K562 (cell line): ENCODE measurements around the gene RUVBL2. TPM values are rescaled to one million over a fixed set of nuclear protein-coding genes. Genes with fewer than 3 reads are reported as not detected.
A peak's percentile ranks its signal among the peaks of the same experiment; 100 is the strongest.

Experiments used
- BRF1 ChIP-seq: IDR thresholded peaks from 3 replicates; pipeline ENCODE4 v1.6.1; 2011; ENCODE audit warnings: borderline replicate concordance, mild to moderate bottlenecking; ENCODE audit not compliant: insufficient read length; ENCODE audit errors: extremely low read depth
- DMBX1 ChIP-seq: fragments of 250-450 bp; sonication (Bioruptor Pico); IDR thresholded peaks from 2 replicates; pipeline ENCODE4 v1.8.0; 2022; ENCODE audit warnings: inconsistent platforms, mild to moderate bottlenecking, moderate library complexity, borderline replicate concordance
- ELF2 ChIP-seq: fragments of 250-450 bp; sonication (Bioruptor Pico); IDR thresholded peaks from 2 replicates; pipeline ENCODE4 v1.5.0; 2021; ENCODE audit warnings: mild to moderate bottlenecking
- FOXP4 ChIP-seq: sonication (generic); formaldehyde crosslinking; IDR thresholded peaks from 2 replicates; pipeline ENCODE4 v1.8.0; 2022; ENCODE audit warnings: mild to moderate bottlenecking, missing genetic modification reagents, borderline replicate concordance
- FUS ChIP-seq: fragments of 200-400 bp; formaldehyde crosslinking; optimal IDR thresholded peaks from 2 replicates; pipeline ENCODE3; 2017; ENCODE audit warnings: low read depth, low read length
- NCOA6 ChIP-seq: fragments of 450-650 bp; IDR thresholded peaks from 2 replicates; pipeline ENCODE4 v1.6.1; 2017; ENCODE audit warnings: mild to moderate bottlenecking
- PHB2 ChIP-seq: fragments of 450-650 bp; IDR thresholded peaks from 2 replicates; pipeline ENCODE4 v1.6.1; 2017; ENCODE audit warnings: low read depth
- PREB ChIP-seq: sonication (generic); formaldehyde crosslinking; IDR thresholded peaks from 2 replicates; pipeline ENCODE4 v1.8.1; 2023; ENCODE audit warnings: mild to moderate bottlenecking, missing genetic modification reagents
- RFX7 ChIP-seq: fragments of 250-450 bp; sonication (Bioruptor Pico); IDR thresholded peaks from 2 replicates; pipeline ENCODE4 v1.5.1; 2021; ENCODE audit warnings: mild to moderate bottlenecking
- SLC30A9 ChIP-seq: fragments of 250-450 bp; sonication (Bioruptor Pico); IDR thresholded peaks from 2 replicates; pipeline ENCODE4 v1.8.0; 2022; ENCODE audit warnings: mild to moderate bottlenecking, moderate library complexity
- STAT5B ChIP-seq: fragments of 250-450 bp; sonication (Bioruptor Pico); IDR thresholded peaks from 2 replicates; pipeline ENCODE4 v1.8.0; 2021; ENCODE audit warnings: mild to moderate bottlenecking, inconsistent platforms
- TBP ChIP-seq: optimal IDR thresholded peaks from 2 replicates; pipeline ENCODE3; 2011; ENCODE audit warnings: low read depth, low read length, improper control_type of control experiment
- ZBED1 ChIP-seq: IDR thresholded peaks from 2 replicates; pipeline ENCODE4 v1.6.1; 2014
- ZBTB43 ChIP-seq: sonication (generic); formaldehyde crosslinking; IDR thresholded peaks from 2 replicates; pipeline ENCODE4 v1.8.0; 2023; ENCODE audit warnings: mild to moderate bottlenecking, missing genetic modification reagents
- ZNF133 ChIP-seq: fragments of 250-450 bp; sonication (Bioruptor Pico); IDR thresholded peaks from 2 replicates; pipeline ENCODE4 v1.4.0; 2020; ENCODE audit warnings: mild to moderate bottlenecking
- ZNF3 ChIP-seq: fragments of 250-450 bp; sonication (Bioruptor Pico); IDR thresholded peaks from 2 replicates; pipeline ENCODE4 v1.5.0; 2021; ENCODE audit warnings: mild to moderate bottlenecking, moderate library complexity
- polyA plus RNA-seq, 8 experiments: library from polyadenylated mRNA; depleted of rRNA in 4 of 8; stranded (reverse) in 5 of 8; unstranded in 3 of 8; fragments of >200 nt; fragmentation: Nextera tagmentation in 2 of 8; fragmentation: Illumina TruSeq in 1 of 8; extraction: Ambion mirVana in 2 of 8; extraction: Trizol in 1 of 8; gene quantifications; 2 replicates each; pipeline versions ENCODE4 v1.2.1 to v1.2.3, GENCODE V29; 2011 to 2014; ENCODE audit warnings: inconsistent platforms in 1 of 8, missing spikeins in 1 of 8
- total RNA-seq, 7 experiments: library from RNA; depleted of rRNA in 6 of 7; stranded (reverse); fragments of >200 nt in 6 of 7; fragmentation: Illumina TruSeq in 2 of 7; extraction: Trizol in 2 of 7; gene quantifications; 2 replicates each; pipeline versions ENCODE4 v1.2.1 to v1.2.3, GENCODE V29; 2011 to 2021; ENCODE audit warnings: low replicate concordance in 1 of 7
- TF ChIP-seq, protein P1 (sequence below): fragments of 450-650 bp; formaldehyde crosslinking; IDR thresholded peaks from 2 replicates; pipeline ENCODE4 v1.4.0; 2020; ENCODE audit warnings: mild to moderate bottlenecking, mixed read lengths
- TF ChIP-seq, protein P2 (sequence below): fragments of 450-650 bp; formaldehyde crosslinking; IDR thresholded peaks from 2 replicates; pipeline ENCODE4 v1.4.0; 2020; ENCODE audit warnings: mild to moderate bottlenecking, moderate library complexity

The RUVBL2 gene
- total and polyA plus RNA-seq, 9 of the 15 experiments (the other 6 are each of a cell fraction or from before 2014, with no cell fraction given): 71.4 to 453 (median 237) TPM

DNA sequence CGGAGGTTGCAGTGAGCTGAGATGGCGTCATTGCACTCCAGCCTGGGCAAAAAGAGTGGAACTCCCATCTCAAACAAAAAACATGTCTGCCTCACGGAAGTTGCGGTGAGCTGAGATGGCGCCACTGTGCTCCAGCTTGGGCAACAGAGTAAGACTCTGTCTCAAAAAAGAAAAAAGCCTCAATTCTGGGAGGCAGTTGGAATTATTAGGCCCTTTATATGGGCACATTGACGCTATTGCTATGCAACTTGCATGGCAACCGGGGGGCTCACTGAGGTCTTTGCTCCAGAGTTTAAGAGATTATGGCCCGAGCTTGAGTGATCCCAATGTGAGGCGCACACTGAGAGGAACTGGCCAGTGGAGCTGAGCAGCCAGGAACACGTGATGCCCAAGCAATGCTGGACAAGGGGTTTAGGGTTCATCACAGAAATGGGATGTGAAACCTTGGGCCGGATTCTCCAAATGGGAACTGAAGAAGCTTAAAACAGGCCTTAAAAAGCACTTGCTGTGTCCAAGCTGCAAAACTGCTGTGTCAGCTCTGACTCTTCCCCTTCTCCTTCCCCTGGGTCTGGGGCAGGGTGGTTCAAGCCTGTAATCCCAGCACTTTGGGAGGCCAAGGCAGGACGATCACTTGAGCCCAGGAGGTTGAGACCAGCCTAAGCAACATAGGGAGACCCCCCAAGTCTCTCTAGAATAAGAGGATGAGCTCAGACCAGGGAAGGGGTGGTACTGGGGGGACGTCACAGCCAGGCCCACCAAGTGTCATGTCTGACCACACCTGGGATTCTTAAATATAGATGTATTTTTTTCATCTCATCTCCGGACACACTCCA is 26.1 kb upstream of the RUVBL2 start (continued):
- TF ChIP-seq TBP (no peak), NCOA6 (no peak), ELF2 (CRISPR knock-in tag) (peak; percentile 81), ZNF3 (CRISPR knock-in tag) (peak; percentile 44), SLC30A9 (no peak), ZBED1 (peak; percentile 78; the same call in 1 of the 2 replicates), PHB2 (no peak), STAT5B (CRISPR knock-in tag) (no peak), FOXP4 (CRISPR knock-in tag) (no peak), PREB (no peak), FUS (peak; percentile 8), BRF1 (no peak), ZBTB43 (CRISPR knock-in tag) (no peak), DMBX1 (CRISPR knock-in tag) (no peak), RFX7 (CRISPR knock-in tag) (peak; percentile 54; the same call in 1 of the 2 replicates), ZNF133 (no peak)
- TF ChIP-seq, protein P1, sequence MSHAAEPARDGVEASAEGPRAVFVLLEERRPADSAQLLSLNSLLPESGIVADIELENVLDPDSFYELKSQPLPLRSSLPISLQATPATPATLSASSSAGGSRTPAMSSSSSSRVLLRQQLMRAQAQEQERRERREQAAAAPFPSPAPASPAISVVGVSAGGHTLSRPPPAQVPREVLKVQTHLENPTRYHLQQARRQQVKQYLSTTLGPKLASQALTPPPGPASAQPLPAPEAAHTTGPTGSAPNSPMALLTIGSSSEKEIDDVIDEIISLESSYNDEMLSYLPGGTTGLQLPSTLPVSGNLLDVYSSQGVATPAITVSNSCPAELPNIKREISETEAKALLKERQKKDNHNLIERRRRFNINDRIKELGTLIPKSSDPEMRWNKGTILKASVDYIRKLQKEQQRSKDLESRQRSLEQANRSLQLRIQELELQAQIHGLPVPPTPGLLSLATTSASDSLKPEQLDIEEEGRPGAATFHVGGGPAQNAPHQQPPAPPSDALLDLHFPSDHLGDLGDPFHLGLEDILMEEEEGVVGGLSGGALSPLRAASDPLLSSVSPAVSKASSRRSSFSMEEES (CRISPR knock-in tag): peak; percentile 58
- TF ChIP-seq, protein P2, sequence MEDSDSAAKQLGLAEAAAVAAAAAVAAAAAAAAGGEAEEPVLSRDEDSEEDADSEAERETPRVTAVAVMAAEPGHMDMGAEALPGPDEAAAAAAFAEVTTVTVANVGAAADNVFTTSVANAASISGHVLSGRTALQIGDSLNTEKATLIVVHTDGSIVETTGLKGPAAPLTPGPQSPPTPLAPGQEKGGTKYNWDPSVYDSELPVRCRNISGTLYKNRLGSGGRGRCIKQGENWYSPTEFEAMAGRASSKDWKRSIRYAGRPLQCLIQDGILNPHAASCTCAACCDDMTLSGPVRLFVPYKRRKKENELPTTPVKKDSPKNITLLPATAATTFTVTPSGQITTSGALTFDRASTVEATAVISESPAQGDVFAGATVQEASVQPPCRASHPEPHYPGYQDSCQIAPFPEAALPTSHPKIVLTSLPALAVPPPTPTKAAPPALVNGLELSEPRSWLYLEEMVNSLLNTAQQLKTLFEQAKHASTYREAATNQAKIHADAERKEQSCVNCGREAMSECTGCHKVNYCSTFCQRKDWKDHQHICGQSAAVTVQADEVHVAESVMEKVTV (CRISPR knock-in tag): no peak; the same call in none of the 2 replicates
